ENCODE results near the gene C17orf58. TPM values are rescaled to one million over a fixed set of nuclear protein-coding genes. Genes with fewer than 3 reads are reported as not detected.
"Not testable (repeated sequence)": the region's sequence is repeated elsewhere in the genome, so short reads cannot be mapped to it uniquely, and the experiment has no call there.

C17orf58 gene
- total RNA-seq, 4 donors from 2014 or later, result 5.0 to 13.0 (median 9.5) TPM

DNA sequence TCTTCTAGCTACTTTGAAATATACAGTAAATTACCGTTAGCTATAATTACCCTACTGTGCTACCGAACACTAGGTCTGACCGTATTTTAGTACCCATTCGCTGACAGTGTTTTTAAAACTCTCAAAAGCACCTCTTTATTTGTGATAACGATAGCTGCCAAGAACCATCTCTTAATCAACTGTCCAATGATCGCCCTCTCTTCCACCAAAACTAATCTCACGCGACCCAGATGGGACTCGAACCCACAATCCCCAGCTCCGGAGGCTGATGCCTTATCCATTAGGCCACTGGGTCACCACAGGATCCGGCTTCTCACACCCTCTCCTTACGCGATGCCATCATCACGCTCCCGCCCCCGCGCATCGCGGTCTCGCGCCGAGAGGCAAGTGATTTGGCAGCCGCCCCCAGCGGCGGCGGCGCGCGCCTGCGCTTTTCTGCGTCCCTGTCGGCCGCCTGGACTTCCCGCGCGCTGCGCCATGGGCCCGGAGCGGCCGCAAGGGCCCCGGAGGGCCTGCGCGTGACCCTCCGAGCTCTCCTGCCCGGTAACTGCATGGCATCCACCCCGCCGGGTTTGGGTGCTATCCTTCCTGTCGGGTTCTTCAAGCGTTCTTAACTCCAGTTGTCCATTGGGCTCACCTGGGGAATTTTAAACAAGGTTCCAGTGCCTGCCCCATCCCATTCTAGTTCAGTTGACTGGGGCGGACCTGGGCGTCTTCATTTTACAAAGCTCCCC lies 23.6 kb upstream of the C17orf58 start:
- Histone ChIP-seq H3K9me3 (no peaks in the 10 kb centered on the region), H3K27me3 (no peaks in the 10 kb centered on the region), H3K4me1 (peaks cover 0 to 5% (median 3%) of the 10 kb centered on the region in 4 donors), H3K36me3 (no peaks in the 10 kb centered on the region), H3K4me3 (peak overlapping the region; percentile 52 to 71 (median 62)), H3K27ac (peak overlapping the region; percentile 81 to 83 (median 82))
- TF ChIP-seq, protein P1, sequence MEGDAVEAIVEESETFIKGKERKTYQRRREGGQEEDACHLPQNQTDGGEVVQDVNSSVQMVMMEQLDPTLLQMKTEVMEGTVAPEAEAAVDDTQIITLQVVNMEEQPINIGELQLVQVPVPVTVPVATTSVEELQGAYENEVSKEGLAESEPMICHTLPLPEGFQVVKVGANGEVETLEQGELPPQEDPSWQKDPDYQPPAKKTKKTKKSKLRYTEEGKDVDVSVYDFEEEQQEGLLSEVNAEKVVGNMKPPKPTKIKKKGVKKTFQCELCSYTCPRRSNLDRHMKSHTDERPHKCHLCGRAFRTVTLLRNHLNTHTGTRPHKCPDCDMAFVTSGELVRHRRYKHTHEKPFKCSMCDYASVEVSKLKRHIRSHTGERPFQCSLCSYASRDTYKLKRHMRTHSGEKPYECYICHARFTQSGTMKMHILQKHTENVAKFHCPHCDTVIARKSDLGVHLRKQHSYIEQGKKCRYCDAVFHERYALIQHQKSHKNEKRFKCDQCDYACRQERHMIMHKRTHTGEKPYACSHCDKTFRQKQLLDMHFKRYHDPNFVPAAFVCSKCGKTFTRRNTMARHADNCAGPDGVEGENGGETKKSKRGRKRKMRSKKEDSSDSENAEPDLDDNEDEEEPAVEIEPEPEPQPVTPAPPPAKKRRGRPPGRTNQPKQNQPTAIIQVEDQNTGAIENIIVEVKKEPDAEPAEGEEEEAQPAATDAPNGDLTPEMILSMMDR (IDR thresholded peaks at IDR 0.05), result peak; percentile 29 to 80 (median 66)
- TF ChIP-seq POLR2A (IDR thresholded peaks at IDR 0.05), result peak; percentile 50 to 56
- DNase-seq, result peak; percentile 93 to 99 (median 99)

DNA sequence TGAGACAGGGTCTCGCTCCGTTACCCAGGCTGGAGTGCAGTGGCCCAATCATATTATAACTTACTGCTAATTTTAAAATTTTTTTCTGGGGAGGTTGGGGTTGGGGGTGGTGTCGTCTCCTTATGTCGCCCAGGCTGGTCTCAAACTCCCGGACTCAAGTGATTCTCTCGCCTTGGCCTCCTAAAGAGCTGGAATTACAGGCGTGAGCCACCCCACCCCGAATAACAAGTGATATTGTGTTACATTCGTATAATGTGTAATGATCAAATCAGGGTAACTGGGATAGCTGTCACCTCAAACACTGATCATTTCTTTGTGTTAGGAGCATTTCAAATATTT lies 23.0 kb upstream of the C17orf58 start:
- H3K4me3 ChIP-seq, result peak overlapping the region in 2 of 4 donors; percentile 60 to 71
- DNase-seq, result no peak
- peak overlapping the region in 2 of 4 donors; percentile 81 for H3K27ac ChIP-seq
- H3K36me3 ChIP-seq, result no peaks in the 10 kb centered on the region
- TF ChIP-seq, protein P1 (IDR thresholded peaks at IDR 0.05), result no peak
- TF ChIP-seq POLR2A (IDR thresholded peaks at IDR 0.05), result no peak
- H3K9me3 ChIP-seq, result no peaks in the 10 kb centered on the region
- no peaks in the 10 kb centered on the region for H3K27me3 ChIP-seq
- peaks cover 0 to 5% (median 3%) of the 10 kb centered on the region in 4 donors for H3K4me1 ChIP-seq

- not testable (repeated sequence) for DNase-seq, H3K9me3 ChIP-seq, H3K4me3 ChIP-seq, H3K36me3 ChIP-seq, H3K27ac ChIP-seq, H3K27me3 ChIP-seq, H3K4me1 ChIP-seq
These were observed 22.2 kb upstream of the C17orf58 start for GRCh38 chr17:68018493-68018892.

DNA sequence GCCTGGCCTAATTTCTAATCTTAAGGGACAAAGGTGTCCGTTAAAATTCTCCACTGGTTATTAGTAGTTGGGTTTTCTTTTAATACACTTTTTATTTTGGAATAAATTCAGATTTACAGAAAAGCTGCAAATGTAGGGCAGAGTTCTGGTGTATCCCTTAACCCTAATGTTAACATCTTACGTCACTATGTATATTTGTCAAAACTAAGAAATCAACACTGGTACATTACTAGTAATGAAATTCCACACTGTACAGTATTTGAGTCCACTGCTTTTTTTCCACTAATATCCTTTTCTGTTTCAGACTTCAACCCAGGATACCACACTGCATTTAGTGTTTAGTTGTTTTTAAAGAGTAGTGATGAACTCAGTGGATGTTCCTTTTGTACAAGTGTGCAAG lies 20.6 kb upstream of the C17orf58 start:
- H3K4me1 ChIP-seq, result peaks cover 0 to 5% (median 3%) of the 10 kb centered on the region in 4 donors
- no peak overlapping the region for H3K4me3 ChIP-seq
- TF ChIP-seq, protein P1 (IDR thresholded peaks at IDR 0.05), result no peak
- TF ChIP-seq POLR2A (IDR thresholded peaks at IDR 0.05), result no peak
- no peaks in the 10 kb centered on the region for H3K9me3 ChIP-seq
- no peaks in the 10 kb centered on the region for H3K36me3 ChIP-seq
- H3K27ac ChIP-seq, result no peak overlapping the region
- no peak for DNase-seq
- no peaks in the 10 kb centered on the region for H3K27me3 ChIP-seq

- Histone ChIP-seq H3K9me3 (no peaks in the 10 kb centered on the region), H3K4me1 (no peaks in the 10 kb centered on the region), H3K27ac (no peak overlapping the region), H3K27me3 (no peaks in the 10 kb centered on the region), H3K4me3 (no peak overlapping the region), H3K36me3 (no peaks in the 10 kb centered on the region)
- DNase-seq, result no peak
- TF ChIP-seq POLR2A (IDR thresholded peaks at IDR 0.05), result no peak
- TF ChIP-seq, protein P1 (IDR thresholded peaks at IDR 0.05), result no peak
These were observed 18.9 kb upstream of the C17orf58 start for GRCh38 chr17:68015081-68015723.

- TF ChIP-seq POLR2A (IDR thresholded peaks at IDR 0.05), result no peak
- TF ChIP-seq, protein P1 (IDR thresholded peaks at IDR 0.05), result no peak
- no peak overlapping the region for H3K27ac ChIP-seq
- no peak overlapping the region for H3K4me3 ChIP-seq
- no peaks in the 10 kb centered on the region for H3K27me3 ChIP-seq
- H3K36me3 ChIP-seq, result no peaks in the 10 kb centered on the region
- H3K9me3 ChIP-seq, result no peaks in the 10 kb centered on the region
- no peaks in the 10 kb centered on the region for H3K4me1 ChIP-seq
- DNase-seq, result no peak
These were observed 17.1 kb upstream of the C17orf58 start for GRCh38 chr17:68013385-68013784.
